Embryonic facial prominence (tissue), 1 donor: ENCODE data around the gene GRID1.

Source experiments
- DNase-seq: peaks from one replicate; pipeline ENCODE4 v3.0.0-alpha.2; 2016; ENCODE audit errors: extremely low spot score

Gene GRID1

DNA sequence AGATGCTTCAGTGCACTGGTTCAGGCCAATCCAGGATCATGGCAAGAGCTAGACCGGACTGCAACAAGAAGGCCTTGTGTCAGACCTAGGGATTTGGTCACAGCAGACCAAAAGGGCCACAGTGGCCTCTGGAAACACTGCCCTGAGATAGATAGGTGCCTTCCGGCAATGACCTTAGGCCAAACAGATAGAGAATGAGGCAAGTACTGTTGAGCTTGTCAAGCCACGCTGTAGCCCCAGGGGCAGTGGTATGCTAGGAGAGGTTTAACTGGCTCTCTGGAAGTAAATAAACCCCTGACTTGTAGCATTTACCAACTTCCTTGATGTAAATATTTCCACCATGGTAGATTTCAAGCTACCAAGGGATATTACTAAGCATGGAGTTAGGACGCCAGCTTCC is 197.5 kb downstream of the GRID1 start:
- DNase-seq: no peak

- DNase-seq: no peak
These were observed 198.3 kb downstream of the GRID1 start for GRCh38 chr10:86168256-86168655.

- DNase-seq: no peak
These were observed 198.8 kb downstream of the GRID1 start for GRCh38 chr10:86167762-86168128.

GRCh38 chr10:86167121-86167761 is 199.4 kb downstream of the GRID1 start:
- no peak for DNase-seq

- no peak for DNase-seq
These were observed 200.9 kb downstream of the GRID1 start for GRCh38 chr10:86165666-86166065.

- no peak for DNase-seq
These were observed 201.5 kb downstream of the GRID1 start for GRCh38 chr10:86164960-86165630.

DNA sequence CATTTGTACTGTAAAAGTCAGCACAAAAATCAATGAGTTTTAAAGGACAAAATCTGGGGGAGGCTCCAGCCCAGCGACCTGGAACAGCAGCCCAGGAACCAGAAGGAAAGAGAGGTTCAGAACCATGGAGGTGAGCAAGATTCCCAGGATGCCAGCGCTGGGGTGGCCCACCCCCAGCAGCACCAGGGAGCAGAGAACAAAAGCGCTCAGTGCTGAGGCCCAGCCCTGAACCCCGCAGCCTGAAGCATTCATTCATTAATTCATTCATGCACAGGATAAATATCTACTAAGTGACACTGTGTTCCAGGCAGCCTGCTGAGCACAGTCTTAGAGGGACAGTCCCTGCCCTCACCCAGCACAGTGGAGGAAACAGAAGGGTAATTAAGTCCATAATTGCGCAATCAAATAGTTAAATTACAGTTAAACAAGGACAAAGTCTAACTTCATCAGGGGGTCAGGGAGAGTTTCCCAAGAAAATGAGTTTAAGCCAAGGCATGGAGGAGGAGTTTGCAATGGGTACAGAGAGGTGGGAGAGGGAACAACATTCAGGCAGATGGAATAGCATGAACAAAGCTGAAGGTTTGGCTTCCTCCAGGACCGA is 202.3 kb downstream of the GRID1 start:
- no peak for DNase-seq

DNA sequence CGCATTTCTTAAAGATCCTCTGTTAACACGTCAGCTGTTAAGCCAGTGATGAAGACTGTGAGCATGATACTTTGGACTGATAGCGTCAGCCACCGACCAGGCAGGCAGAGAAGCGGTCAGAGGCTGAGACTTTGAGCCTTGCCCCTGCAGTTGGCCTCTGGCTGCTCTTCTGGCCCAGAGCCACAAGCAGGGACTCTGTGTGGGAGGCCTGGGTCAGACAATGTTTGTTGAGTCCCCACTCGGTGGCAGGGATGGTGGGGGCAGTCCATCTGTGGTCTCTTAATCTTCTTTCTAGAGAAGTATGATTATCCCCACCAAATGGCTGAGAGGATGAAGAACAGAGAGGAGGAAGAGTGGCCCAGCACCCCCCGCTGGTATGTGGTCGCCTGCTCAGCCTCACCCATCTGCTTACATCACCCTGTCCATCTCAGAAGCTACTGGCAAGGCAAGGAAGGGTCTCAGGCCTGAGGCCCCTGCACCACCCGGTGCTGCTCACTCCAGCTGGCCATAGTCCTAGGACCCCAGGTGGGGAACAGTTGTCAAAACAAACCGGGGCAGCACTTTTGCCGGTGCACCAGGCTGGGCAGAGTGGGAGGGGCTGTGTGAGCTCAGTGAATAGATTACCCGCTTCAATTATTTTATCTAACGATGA is 202.9 kb downstream of the GRID1 start:
- DNase-seq: no peak

- no peak for DNase-seq
These were observed 203.7 kb downstream of the GRID1 start for GRCh38 chr10:86162696-86163400.

GRCh38 chr10:86162036-86162435 is 204.6 kb downstream of the GRID1 start:
- no peak for DNase-seq

GRCh38 chr10:86160890-86161585 is 205.6 kb downstream of the GRID1 start:
- no peak for DNase-seq

DNA sequence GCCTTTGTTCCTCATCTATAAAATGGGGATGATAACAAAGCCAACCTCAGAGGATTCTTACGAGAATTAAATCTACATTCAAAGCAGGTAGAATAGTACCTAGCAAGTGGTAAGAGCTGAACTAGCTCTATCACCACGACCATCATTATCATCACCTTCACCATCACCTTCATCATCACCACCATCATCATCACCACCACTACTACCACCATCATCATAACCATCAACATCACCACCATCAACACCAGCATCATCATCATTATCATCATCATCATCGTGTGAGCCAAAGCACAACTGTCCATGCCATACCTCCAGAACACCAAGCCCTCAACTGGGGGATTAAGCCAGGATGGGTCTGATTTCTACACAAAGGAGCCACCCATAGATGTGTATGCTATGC is 206.8 kb downstream of the GRID1 start:
- DNase-seq: no peak

DNA sequence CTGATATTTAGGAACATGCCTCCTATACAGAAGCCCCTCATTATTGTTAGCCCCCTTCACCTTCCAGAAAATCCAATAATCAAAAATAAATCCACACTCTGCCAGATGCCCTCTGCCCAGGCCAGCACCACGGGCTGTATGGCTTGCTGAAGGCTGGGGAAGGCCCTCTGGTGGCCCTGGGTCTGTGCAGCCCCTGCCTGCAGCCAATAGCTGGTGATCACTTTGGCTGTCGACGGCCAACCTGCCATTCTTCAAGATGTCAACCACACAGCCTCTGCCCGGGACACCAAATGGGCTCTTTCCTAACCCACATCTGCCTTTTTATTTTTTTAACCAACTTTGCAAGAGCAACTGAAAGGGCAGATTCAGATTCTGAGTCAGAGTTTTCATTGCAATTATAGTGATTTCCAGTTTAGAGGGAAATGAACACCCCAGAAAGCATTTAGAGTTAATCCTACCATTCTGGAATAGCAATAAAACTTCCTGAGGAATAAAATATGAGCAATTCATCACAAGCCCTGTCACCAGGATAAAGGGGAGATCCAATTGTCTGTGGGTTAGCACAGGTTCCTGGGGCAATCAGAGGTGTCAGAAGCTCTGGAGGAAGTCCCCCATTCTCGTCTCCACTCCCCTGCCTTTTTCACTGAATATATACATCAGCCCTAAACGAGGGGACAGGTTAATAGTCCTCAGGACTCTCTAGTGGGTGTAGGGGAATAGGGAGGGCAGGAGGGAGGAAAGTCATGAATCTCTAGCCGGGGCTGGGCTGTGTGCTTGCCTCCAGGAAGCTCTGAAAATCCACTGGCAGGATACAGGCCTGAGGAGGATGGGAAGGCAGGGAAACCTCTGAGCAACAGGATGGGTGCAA is 211.3 kb downstream of the GRID1 start:
- DNase-seq: no peak

- no peak for DNase-seq
These were observed 212.8 kb downstream of the GRID1 start for GRCh38 chr10:86153751-86154150.

DNA sequence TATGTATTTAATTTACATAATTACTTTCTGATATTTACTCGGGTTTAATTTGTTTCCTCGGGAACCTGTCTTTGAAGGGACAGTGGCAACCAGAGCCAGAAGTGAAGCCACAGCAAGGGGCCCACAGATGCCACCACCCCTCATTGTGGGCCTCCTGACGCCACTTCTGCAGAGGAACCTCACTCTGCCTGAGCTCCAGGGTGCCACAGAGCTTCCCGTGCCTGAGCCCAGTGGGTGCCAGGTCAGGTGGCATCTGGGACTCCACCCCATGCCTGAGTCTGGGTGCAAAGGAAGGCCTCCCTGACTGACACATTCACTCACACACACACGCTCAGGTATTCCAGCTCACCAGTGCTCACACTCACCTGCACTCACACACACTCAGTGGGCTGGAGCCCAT is 213.7 kb downstream of the GRID1 start:
- DNase-seq: no peak

DNA sequence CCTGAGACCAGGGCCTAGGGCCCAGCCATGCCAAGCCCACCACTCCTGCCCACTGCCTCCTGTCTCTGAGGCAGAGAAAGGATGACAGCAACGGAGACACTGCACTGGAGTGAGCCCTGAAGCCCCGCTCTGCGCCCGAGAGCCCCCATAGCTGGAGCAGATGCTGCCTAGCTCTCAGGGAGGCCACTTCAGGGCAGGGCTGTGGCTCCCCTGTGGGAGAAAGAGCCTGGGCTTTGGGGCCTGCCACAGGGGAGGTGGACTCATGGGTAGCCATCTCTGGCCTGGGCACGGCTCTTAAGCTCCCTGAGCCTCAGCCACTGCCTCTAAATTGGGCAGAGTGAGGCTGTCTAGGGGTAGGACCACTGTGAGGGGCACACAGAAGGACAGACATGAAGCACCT is 214.2 kb downstream of the GRID1 start:
- DNase-seq: no peak

DNA sequence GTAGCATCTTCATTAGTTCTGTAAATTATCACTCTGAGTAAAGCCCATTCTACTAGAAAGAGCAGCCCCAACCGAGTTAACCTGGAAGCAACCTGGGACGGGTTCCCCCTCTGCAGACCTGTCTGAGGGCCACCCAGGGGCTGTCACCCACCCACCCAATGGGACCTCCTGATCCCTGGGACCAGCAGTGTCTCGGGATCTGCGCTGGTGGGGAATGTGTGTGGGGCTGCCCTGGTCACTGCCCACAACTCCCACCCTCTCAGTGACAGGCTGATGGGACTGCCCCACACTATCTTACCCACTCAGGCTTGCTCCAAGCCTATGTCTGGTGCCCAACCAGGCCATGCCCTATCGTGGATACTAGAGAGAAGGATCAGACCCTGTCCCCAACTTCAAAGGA is 215.0 kb downstream of the GRID1 start:
- no peak for DNase-seq

DNA sequence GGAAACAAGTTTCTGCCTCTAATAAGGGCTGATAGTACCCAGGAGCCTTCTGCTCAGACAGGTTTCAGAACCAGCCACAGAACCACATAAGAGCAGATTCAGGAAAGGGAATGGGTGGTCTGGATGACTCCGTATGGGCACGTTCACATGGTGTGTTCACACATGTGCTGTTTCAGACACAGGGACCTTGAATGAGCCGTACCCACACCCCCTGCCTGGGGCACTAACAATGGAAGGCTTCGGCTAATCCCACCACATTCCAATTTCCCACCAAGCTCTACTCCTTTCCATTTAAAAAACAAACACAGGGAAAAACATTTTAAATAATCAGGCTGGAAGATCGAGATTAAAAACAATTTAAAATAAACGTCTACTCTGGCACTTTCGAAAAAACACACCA is 217.3 kb downstream of the GRID1 start:
- DNase-seq: no peak

DNA sequence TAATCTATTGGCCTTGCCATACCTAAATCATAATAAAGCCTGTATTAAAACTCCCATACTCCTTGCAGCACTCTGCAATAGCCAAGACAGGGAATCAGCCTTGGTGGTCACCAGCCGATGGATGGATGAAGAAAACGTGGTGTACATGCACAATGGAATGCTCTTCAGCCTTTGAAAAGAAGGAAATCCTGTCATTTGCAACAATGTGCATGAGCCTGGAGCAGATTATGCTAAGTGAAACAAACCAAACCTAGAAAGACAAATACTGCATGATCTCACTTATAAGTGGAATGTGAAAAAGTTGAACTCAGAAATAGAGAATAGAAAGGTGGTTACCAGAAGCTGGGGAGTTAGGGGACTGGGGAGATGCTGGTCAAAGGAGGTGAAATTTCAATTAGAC is 218.5 kb downstream of the GRID1 start:
- DNase-seq: no peak

- no peak for DNase-seq
These were observed 222.3 kb downstream of the GRID1 start for GRCh38 chr10:86144301-86144700.

- DNase-seq: no peak
These were observed 224.7 kb downstream of the GRID1 start for GRCh38 chr10:86141896-86142295.
